GM21381 (cell line): ENCODE results near the gene OTULINL.
"Not testable (repeated sequence)": the region's sequence is repeated elsewhere in the genome, so short reads cannot be mapped to it uniquely, and the experiment has no call there.

Source experiments
- ATAC-seq: cut with Tn5 transposase; IDR thresholded peaks from one replicate; pipeline ENCODE4 v1.9.1; 2021; ENCODE audit warnings: mild to moderate bottlenecking, moderate library complexity; ENCODE audit not compliant: unreplicated experiment

OTULINL gene

GRCh38 chr5:14581106-14581890 lies at the start of gene OTULINL:
Gene OTULINL, plus strand, starts transcription at chr5:14581792. Its CDS starts 103 bp downstream, at chr5:14581895.
- ATAC-seq, result peak; percentile 96

- ATAC-seq, result no peak
Measured at GRCh38 chr5:14532180-14532579, 49.4 kb upstream of the OTULINL start.

DNA sequence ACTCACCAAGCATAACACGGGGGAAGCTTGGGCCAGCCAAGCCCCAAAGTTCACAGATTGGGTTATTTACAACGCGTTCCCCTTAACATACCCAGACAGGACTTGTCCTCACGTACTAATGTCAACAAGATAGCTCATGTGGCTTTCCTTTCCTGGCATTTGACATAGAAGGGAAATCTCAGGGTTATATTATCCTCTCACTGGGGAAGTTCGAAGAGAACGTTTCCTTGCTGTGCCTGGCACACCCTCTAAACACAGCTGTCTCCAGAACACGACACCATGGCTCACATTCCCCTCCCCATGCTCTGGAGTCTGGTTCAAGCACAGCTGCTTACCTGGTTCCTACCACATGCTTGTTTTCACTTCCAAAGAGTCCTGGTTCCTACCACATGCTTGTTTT lies 46.8 kb upstream of the OTULINL start:
- ATAC-seq, result no peak

DNA sequence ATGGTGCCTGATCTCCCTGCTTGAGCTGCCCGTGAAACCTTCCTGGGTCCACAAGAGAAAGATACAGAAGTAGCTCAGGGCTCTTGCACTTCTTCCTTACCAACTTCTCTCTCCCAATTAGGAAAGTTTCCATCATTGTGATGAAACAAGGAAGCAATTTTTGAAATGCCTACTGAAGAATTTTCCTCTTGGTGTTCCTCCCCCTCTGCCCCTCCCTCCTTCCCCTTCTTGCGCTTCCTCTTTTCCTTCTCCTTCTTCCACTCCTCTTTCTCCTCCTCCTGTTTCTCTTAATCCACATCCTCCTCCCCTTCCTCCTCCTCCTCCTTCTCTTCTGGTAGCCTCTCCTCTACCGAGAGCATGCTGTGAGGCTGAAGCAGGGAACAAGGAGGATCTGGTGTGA lies 36.3 kb upstream of the OTULINL start:
- no peak for ATAC-seq

DNA sequence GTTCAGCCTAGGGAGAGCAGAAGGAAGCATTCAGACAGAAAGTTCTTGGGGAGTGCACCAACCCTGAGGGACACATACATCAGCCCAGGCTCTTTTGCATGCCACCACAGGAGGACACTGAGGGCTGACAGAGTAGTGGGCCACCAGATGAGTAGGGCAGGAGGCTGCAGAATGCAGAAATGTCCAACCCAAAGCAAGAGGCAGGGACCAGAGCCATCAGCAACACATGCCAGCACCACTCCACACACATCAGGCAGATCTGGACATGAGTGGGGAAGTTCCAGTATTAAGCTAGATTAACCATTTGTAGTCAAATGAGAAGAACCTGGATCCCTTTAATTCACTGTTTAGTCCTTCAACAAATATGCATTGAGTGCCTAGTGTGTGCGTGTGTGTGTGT lies 35.7 kb upstream of the OTULINL start:
- no peak for ATAC-seq

- no peak for ATAC-seq
Measured at GRCh38 chr5:14547666-14548065, 33.9 kb upstream of the OTULINL start.

GRCh38 chr5:14551211-14551610 lies 30.4 kb upstream of the OTULINL start:
- no peak for ATAC-seq

DNA sequence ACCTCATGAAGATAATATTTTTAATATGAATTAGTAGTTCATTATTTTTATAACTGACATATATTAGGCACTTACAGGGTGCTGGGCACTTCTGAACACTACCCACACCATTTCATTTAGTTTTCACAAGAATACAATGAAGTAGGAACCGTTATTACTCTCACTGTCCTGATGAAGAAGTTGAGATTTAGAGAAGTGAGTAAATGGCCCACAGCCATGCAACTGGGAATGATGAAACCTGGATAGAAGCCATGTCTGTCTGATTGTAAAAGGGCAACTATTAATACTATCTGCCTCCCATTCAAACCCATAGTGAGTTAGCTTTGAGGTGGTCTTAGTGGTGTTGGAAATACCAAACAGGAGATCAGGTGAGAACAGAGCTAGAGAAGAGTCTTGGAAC lies 29.6 kb upstream of the OTULINL start:
- no peak for ATAC-seq

- not testable (repeated sequence) for ATAC-seq
Measured at GRCh38 chr5:14554288-14554687, 27.3 kb upstream of the OTULINL start.

GRCh38 chr5:14556015-14556414 lies 25.6 kb upstream of the OTULINL start:
- no peak for ATAC-seq

- ATAC-seq, result no peak
Measured at GRCh38 chr5:14557203-14557770, 24.3 kb upstream of the OTULINL start.

DNA sequence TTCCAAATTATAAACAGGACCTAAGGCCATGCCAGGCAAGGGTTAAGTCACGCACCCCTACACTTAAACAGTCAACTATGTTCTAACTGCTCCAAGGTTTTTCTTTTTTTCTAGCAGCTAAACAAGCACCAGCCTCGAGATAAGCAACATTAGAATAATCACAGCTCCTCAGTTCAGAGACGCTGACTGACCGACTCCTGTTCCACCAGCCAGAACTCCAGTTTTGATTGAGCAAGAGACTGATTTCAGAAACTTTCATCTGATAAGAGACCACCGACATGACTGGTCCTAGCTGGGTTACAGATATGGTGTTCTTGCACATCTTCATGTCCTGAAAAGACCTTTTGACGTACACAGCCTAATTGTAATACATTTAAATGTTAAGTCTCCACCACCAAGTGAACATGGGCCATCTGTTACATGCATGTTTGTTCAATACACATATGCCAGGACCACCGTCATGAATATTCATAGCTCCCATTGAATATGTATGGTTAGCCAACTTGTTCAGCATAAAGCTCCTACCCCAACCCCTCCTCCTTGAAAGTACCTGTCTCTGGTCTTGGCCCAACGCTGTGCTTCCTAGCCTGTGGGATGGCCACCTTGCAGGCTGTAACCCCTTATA lies 23.7 kb upstream of the OTULINL start:
- ATAC-seq, result no peak

DNA sequence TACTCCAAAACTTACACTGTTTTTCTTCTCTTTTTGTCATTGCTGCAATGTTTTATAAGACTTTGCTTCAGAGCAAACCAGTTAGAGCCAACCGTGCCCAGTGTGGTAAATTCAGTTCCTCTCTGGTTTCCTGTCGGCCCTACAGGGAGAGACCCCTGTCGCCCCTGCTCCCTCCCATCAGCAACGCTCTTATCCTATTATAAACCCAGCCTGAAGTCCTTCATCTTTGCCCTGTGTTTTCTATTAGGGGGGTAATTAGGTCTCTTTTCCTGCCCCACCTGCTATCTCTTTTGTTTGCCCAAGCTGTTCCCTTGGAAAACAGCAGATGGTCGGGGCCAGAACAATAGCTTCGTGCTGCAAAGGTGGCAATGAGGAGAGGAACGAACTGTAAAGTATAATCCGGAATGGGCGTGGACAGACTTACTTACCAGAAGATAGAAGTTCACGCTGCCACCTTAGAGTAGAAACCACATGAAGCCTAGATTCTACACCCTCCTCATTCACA lies 21.4 kb upstream of the OTULINL start:
- no peak for ATAC-seq

- no peak for ATAC-seq
Measured at GRCh38 chr5:14561741-14562140, 19.9 kb upstream of the OTULINL start.

- ATAC-seq, result no peak
Measured at GRCh38 chr5:14568333-14568732, 13.3 kb upstream of the OTULINL start.

DNA sequence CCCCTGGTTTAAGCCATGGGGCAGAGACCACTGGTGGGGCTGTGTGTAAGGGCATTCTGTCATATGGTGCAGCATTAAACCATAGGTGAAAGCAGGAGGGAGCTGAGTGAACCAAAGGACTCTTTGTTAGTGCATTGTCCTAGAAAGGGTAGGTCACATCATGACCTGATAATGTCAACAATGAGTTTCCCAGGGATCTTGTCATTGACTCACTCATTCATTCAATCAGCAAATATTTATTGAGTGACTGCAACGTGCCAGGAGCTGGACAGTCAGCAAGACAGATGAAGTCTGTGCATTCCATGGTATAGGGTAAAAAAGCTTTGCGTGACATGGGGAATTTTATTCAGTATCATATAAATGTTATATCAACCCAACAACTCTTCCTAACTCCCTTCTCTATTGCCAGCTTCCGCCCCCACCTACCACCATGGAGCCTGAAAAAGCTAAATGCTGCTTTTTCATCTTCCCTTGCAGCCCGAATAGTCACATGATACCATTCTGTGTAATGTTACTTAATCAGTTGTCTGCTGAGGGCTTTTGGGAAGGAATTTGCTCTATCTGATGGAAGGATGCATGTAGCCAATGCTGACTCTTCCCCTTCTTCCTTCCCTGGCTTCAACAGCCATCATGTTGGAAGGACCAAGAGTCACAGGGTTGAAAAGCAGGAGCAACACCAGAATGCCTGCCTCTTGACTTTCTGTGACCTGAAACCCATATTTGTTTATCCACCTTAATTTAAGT lies 11.5 kb upstream of the OTULINL start:
- ATAC-seq, result no peak

- ATAC-seq, result no peak
Measured at GRCh38 chr5:14571901-14572300, 9.7 kb upstream of the OTULINL start.

GRCh38 chr5:14572385-14572784 lies 9.2 kb upstream of the OTULINL start:
- ATAC-seq, result no peak

DNA sequence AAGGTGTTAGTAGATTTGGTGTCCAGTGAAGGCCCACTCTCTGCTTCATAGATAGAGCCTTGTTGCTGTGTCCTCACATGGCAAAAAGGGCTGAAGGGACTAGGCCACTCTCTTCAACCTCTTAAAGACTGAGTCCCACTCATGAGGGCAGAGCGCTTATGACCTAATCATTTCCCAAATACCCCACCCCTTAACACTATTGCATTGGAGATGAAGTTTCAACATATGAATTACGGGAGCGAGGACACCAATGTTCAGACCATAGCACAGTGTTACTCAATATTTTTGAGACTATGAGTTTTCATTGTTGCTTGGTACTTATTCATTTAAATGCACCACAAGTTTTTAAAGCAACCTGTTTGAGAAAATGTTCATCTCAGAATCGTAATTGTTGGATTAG lies 8.8 kb upstream of the OTULINL start:
- ATAC-seq, result no peak

GRCh38 chr5:14574096-14574495 lies 7.5 kb upstream of the OTULINL start:
- ATAC-seq, result no peak

- no peak for ATAC-seq
Measured at GRCh38 chr5:14574891-14575508, 6.6 kb upstream of the OTULINL start.
